ENCODE measurements around the gene STUM.

Gene STUM

GRCh38 chr1:226645279-226645976, 96.9 kb downstream of the STUM start:
- Histone ChIP-seq H3K79me1 (ENCODE audit: low read length) (peaks cover 2% of the 10 kb centered on the region), H3K27ac (ENCODE audit: low read depth, low read length) (no peak overlapping the region), H2AK5ac (ENCODE audit: low read length) (no peak overlapping the region), H3K9me3 (ENCODE audit: insufficient read depth, low read depth, low read length) (peaks cover 6% of the 10 kb centered on the region), H3K14ac (ENCODE audit: low read length) (no peak overlapping the region), H4K8ac (ENCODE audit: low read depth, low read length) (no peak overlapping the region), H2BK120ac (ENCODE audit: insufficient read depth, low read length, poor library complexity) (no peak overlapping the region), H3K4me3 (ENCODE audit: low read depth, low read length) (no peak overlapping the region), H3K4me2 (ENCODE audit: low read length) (no peak overlapping the region), H3K79me2 (ENCODE audit: control insufficient read depth, insufficient read depth, low read length, poor library complexity) (no peaks in the 10 kb centered on the region), H3K4me1 (ENCODE audit: control insufficient read depth in 1 of 2, insufficient read depth in 2 of 2, low read length in 2 of 2) (peaks cover 21 to 26% of the 10 kb centered on the region in 2 experiments), H4K12ac (ENCODE audit: low read depth, low read length) (no peak overlapping the region), H3K36me3 (ENCODE audit: control insufficient read depth in 1 of 2, insufficient read depth in 2 of 2, low read length in 2 of 2) (peaks cover 4 to 7% of the 10 kb centered on the region in 2 experiments), H3K9ac (ENCODE audit: low read length) (no peak overlapping the region), H2BK5ac (ENCODE audit: low read depth, low read length, poor library complexity) (no peak overlapping the region), H3K4ac (ENCODE audit: low read depth, low read length) (no peak overlapping the region), H3K23ac (ENCODE audit: low read length) (no peak overlapping the region), H2BK12ac (ENCODE audit: low read length) (no peak overlapping the region), H4K91ac (ENCODE audit: low read depth, low read length) (no peak overlapping the region), H2AFZ (ENCODE audit: insufficient read depth, low read length, poor library complexity) (no peak overlapping the region), H3K18ac (ENCODE audit: low read length) (no peak overlapping the region), H3K27me3 (ENCODE audit: insufficient read depth, low read length) (no peaks in the 10 kb centered on the region)
- no CpG with 5 or more reads among the region's 10 CpGs for WGBS (ENCODE audit: extremely low coverage, insufficient coverage, insufficient read length)
- DNase-seq: no peak

- Histone ChIP-seq H3K36me3 (ENCODE audit: control insufficient read depth in 1 of 2, insufficient read depth in 2 of 2, low read length in 2 of 2) (peaks cover 4 to 7% of the 10 kb centered on the region in 2 experiments), H3K9me3 (ENCODE audit: insufficient read depth, low read depth, low read length) (peaks cover 6% of the 10 kb centered on the region), H4K12ac (ENCODE audit: low read depth, low read length) (no peak overlapping the region), H3K79me2 (ENCODE audit: control insufficient read depth, insufficient read depth, low read length, poor library complexity) (no peaks in the 10 kb centered on the region), H3K27ac (ENCODE audit: low read depth, low read length) (no peak overlapping the region), H3K4me2 (ENCODE audit: low read length) (no peak overlapping the region), H2AK5ac (ENCODE audit: low read length) (no peak overlapping the region), H3K23ac (ENCODE audit: low read length) (no peak overlapping the region), H3K27me3 (ENCODE audit: insufficient read depth, low read length) (no peaks in the 10 kb centered on the region), H3K18ac (ENCODE audit: low read length) (no peak overlapping the region), H4K91ac (ENCODE audit: low read depth, low read length) (no peak overlapping the region), H2AFZ (ENCODE audit: insufficient read depth, low read length, poor library complexity) (no peak overlapping the region), H2BK5ac (ENCODE audit: low read depth, low read length, poor library complexity) (no peak overlapping the region), H3K4ac (ENCODE audit: low read depth, low read length) (no peak overlapping the region), H2BK120ac (ENCODE audit: insufficient read depth, low read length, poor library complexity) (no peak overlapping the region), H3K79me1 (ENCODE audit: low read length) (no peaks in the 10 kb centered on the region), H3K9ac (ENCODE audit: low read length) (no peak overlapping the region), H2BK12ac (ENCODE audit: low read length) (no peak overlapping the region), H3K14ac (ENCODE audit: low read length) (no peak overlapping the region), H4K8ac (ENCODE audit: low read depth, low read length) (no peak overlapping the region), H3K4me3 (ENCODE audit: low read depth, low read length) (no peak overlapping the region), H3K4me1 (ENCODE audit: control insufficient read depth in 1 of 2, insufficient read depth in 2 of 2, low read length in 2 of 2) (peaks cover 17 to 21% of the 10 kb centered on the region in 2 experiments)
- WGBS (ENCODE audit: extremely low coverage, insufficient coverage, insufficient read length): no CpG with 5 or more reads among the region's 18 CpGs
- peak; percentile 44 to 79 for DNase-seq
These were observed 97.7 kb downstream of the STUM start for GRCh38 chr1:226646026-226646869.

GRCh38 chr1:226646870-226647449, 98.4 kb downstream of the STUM start:
- no peak overlapping the region for H3K4ac ChIP-seq (ENCODE audit: low read depth, low read length)
- H3K79me1 ChIP-seq (ENCODE audit: low read length): no peaks in the 10 kb centered on the region
- no peak overlapping the region for H3K27ac ChIP-seq (ENCODE audit: low read depth, low read length)
- no peak overlapping the region for H2AFZ ChIP-seq (ENCODE audit: insufficient read depth, low read length, poor library complexity)
- H3K27me3 ChIP-seq (ENCODE audit: insufficient read depth, low read length): no peaks in the 10 kb centered on the region
- H4K8ac ChIP-seq (ENCODE audit: low read depth, low read length): no peak overlapping the region
- H3K4me3 ChIP-seq (ENCODE audit: low read depth, low read length): no peak overlapping the region
- H3K18ac ChIP-seq (ENCODE audit: low read length): no peak overlapping the region
- H2BK5ac ChIP-seq (ENCODE audit: low read depth, low read length, poor library complexity): no peak overlapping the region
- no peak overlapping the region for H3K23ac ChIP-seq (ENCODE audit: low read length)
- H3K4me1 ChIP-seq (ENCODE audit: control insufficient read depth in 1 of 2, insufficient read depth in 2 of 2, low read length in 2 of 2): peaks cover 17 to 21% of the 10 kb centered on the region in 2 experiments
- DNase-seq: no peak
- no peak overlapping the region for H2BK120ac ChIP-seq (ENCODE audit: insufficient read depth, low read length, poor library complexity)
- no peak overlapping the region for H2BK12ac ChIP-seq (ENCODE audit: low read length)
- H3K4me2 ChIP-seq (ENCODE audit: low read length): no peak overlapping the region
- H2AK5ac ChIP-seq (ENCODE audit: low read length): no peak overlapping the region
- H4K91ac ChIP-seq (ENCODE audit: low read depth, low read length): no peak overlapping the region
- no peak overlapping the region for H4K12ac ChIP-seq (ENCODE audit: low read depth, low read length)
- H3K36me3 ChIP-seq (ENCODE audit: control insufficient read depth in 1 of 2, insufficient read depth in 2 of 2, low read length in 2 of 2): peaks cover 4 to 7% of the 10 kb centered on the region in 2 experiments
- WGBS (ENCODE audit: extremely low coverage, insufficient coverage, insufficient read length): no CpG with 5 or more reads among the region's 16 CpGs
- H3K9ac ChIP-seq (ENCODE audit: low read length): no peak overlapping the region
- H3K9me3 ChIP-seq (ENCODE audit: insufficient read depth, low read depth, low read length): peaks cover 6% of the 10 kb centered on the region
- H3K14ac ChIP-seq (ENCODE audit: low read length): no peak overlapping the region
- no peaks in the 10 kb centered on the region for H3K79me2 ChIP-seq (ENCODE audit: control insufficient read depth, insufficient read depth, low read length, poor library complexity)

GRCh38 chr1:226647719-226648118, 99.2 kb downstream of the STUM start:
- Histone ChIP-seq H3K9me3 (ENCODE audit: insufficient read depth, low read depth, low read length) (peaks cover 6% of the 10 kb centered on the region), H4K12ac (ENCODE audit: low read depth, low read length) (no peak overlapping the region), H4K91ac (ENCODE audit: low read depth, low read length) (no peak overlapping the region), H2BK12ac (ENCODE audit: low read length) (no peak overlapping the region), H3K4me1 (ENCODE audit: control insufficient read depth in 1 of 2, insufficient read depth in 2 of 2, low read length in 2 of 2) (peaks cover 16 to 20% of the 10 kb centered on the region in 2 experiments), H2AK5ac (ENCODE audit: low read length) (no peak overlapping the region), H3K4ac (ENCODE audit: low read depth, low read length) (no peak overlapping the region), H3K27ac (ENCODE audit: low read depth, low read length) (no peak overlapping the region), H3K23ac (ENCODE audit: low read length) (no peak overlapping the region), H3K9ac (ENCODE audit: low read length) (no peak overlapping the region), H3K4me3 (ENCODE audit: low read depth, low read length) (no peak overlapping the region), H4K8ac (ENCODE audit: low read depth, low read length) (no peak overlapping the region), H2BK5ac (ENCODE audit: low read depth, low read length, poor library complexity) (no peak overlapping the region), H3K4me2 (ENCODE audit: low read length) (no peak overlapping the region), H3K79me2 (ENCODE audit: control insufficient read depth, insufficient read depth, low read length, poor library complexity) (no peaks in the 10 kb centered on the region), H3K36me3 (ENCODE audit: control insufficient read depth in 1 of 2, insufficient read depth in 2 of 2, low read length in 2 of 2) (peaks cover 4 to 7% of the 10 kb centered on the region in 2 experiments), H3K79me1 (ENCODE audit: low read length) (no peaks in the 10 kb centered on the region), H3K27me3 (ENCODE audit: insufficient read depth, low read length) (no peaks in the 10 kb centered on the region), H2BK120ac (ENCODE audit: insufficient read depth, low read length, poor library complexity) (no peak overlapping the region), H3K14ac (ENCODE audit: low read length) (no peak overlapping the region), H2AFZ (ENCODE audit: insufficient read depth, low read length, poor library complexity) (no peak overlapping the region), H3K18ac (ENCODE audit: low read length) (no peak overlapping the region)
- WGBS (ENCODE audit: extremely low coverage, insufficient coverage, insufficient read length): no CpG with 5 or more reads among the region's 8 CpGs
- no peak for DNase-seq
